GM12878 (cell line): ENCODE results near the gene SESN1. TPM values are rescaled to one million over a fixed set of nuclear protein-coding genes. Genes with fewer than 3 reads are reported as not detected.

Experiments used
- ATAC-seq: fragments of 200-7000 bp; cut with Tn5 transposase; 3 replicates; pipeline ENCODE4 v1.9.1; 2020; ENCODE audit warnings: mild to moderate bottlenecking, moderate library complexity
- BruUV-seq: library from RNA; stranded (reverse); fragments of 400-500 nt; replicated peaks from 2 replicates; lab custom pipeline; 2021; lab: Mats Ljungman, UMichigan
- CTCF ChIA-PET: fragments of 300-600 bp; sonication (Branson Sonifier 250); formaldehyde crosslinking; extraction: SDS; loops from one replicate; lab custom pipeline; 2021; ENCODE audit warnings: inconsistent platforms; lab: Yijun Ruan, JAX
- POLR2A ChIA-PET: fragments of 350-600 bp; formaldehyde crosslinking; extraction: SDS; loops from one replicate; lab custom pipeline; 2021; ENCODE audit warnings: inconsistent platforms; lab: Charles Lee
- RAD21 ChIA-PET: fragments of 300-600 bp; sonication (Branson Sonifier 250); formaldehyde crosslinking; loops from one replicate; lab custom pipeline; 2023; ENCODE audit warnings: antibody characterized with exemption; ENCODE audit not compliant: unreplicated experiment; lab: Charles Lee
- SMC1A ChIA-PET: fragments of 300-600 bp; sonication (Branson Sonifier 250); formaldehyde crosslinking; loops from one replicate; lab custom pipeline; 2023; ENCODE audit not compliant: unreplicated experiment, uncharacterized antibody; lab: Charles Lee
- DNase-seq: peaks from one replicate; pipeline ENCODE4 v3.0.0-alpha.2; 2011; ENCODE audit warnings: low read depth, low spot score
- FAIRE-seq: peaks from 3 replicates; lab custom pipeline; 2011; peaks lifted over from hg19 to GRCh38; lab: Jason Lieb, UNC
- H2AFZ ChIP-seq: 2 replicates; pipeline ENCODE4 v1.6.0; 2011; ENCODE audit warnings: low read depth, low read length, control low read depth; ENCODE audit not compliant: control insufficient read depth
- H3K27ac ChIP-seq: 2 replicates; pipeline ENCODE4 v1.5.1; 2011; ENCODE audit warnings: control low read depth; ENCODE audit not compliant: control insufficient read depth, insufficient read depth
- H3K27me3 ChIP-seq, 2 experiments: replicated peaks in 1 of 2; 2 replicates each; pipeline versions ENCODE4 v1.6.0 to v1.6.1; 2011; ENCODE audit warnings: low read length in 1 of 2; ENCODE audit not compliant: control insufficient read depth in 2 of 2, insufficient read depth in 2 of 2
- H3K36me3 ChIP-seq, 2 experiments: 2 replicates each; pipeline ENCODE4 v1.5.1; 2011; ENCODE audit warnings: low read length in 1 of 2; ENCODE audit not compliant: control insufficient read depth in 2 of 2, insufficient read depth in 2 of 2
- H3K4me1 ChIP-seq: 2 replicates; pipeline ENCODE4 v1.6.1; 2011; ENCODE audit warnings: mild to moderate bottlenecking, low read length, moderate library complexity, mixed read lengths; ENCODE audit not compliant: control insufficient read depth, insufficient read depth
- H3K4me2 ChIP-seq: 2 replicates; pipeline ENCODE4 v1.6.0; 2011; ENCODE audit warnings: control low read depth; ENCODE audit not compliant: control insufficient read depth, insufficient read depth
- H3K4me3 ChIP-seq: fragments of 200-600 bp; sonication (generic); 2 replicates; pipeline ENCODE4 v1.5.1; 2016
- H3K79me2 ChIP-seq: 2 replicates; pipeline ENCODE4 v1.6.0; 2011; ENCODE audit warnings: low read length; ENCODE audit not compliant: control insufficient read depth, insufficient read depth
- H3K9ac ChIP-seq: 2 replicates; pipeline ENCODE4 v1.8.0; 2011; ENCODE audit warnings: low read length, control low read depth, mixed read lengths; ENCODE audit not compliant: control insufficient read depth, insufficient read depth
- H3K9me3 ChIP-seq: replicated peaks from 3 replicates; pipeline ENCODE4 v1.5.1; 2011; ENCODE audit warnings: mild to moderate bottlenecking, low read length; ENCODE audit not compliant: control insufficient read depth, insufficient read depth
- H4K20me1 ChIP-seq: 2 replicates; pipeline ENCODE4 v1.6.0; 2011; ENCODE audit not compliant: control insufficient read depth, insufficient read depth
- BCL3 ChIP-seq: IDR thresholded peaks from 2 replicates; pipeline ENCODE4 v1.6.1; 2011; ENCODE audit warnings: borderline replicate concordance, low read depth, mild to moderate bottlenecking, moderate library complexity, low read length; ENCODE audit not compliant: insufficient read depth, poor library complexity, severe bottlenecking
- BCLAF1 ChIP-seq: fragments of 450-650 bp; IDR thresholded peaks from 2 replicates; pipeline ENCODE4 v1.6.1; 2017; ENCODE audit warnings: antibody characterized with exemption, mild to moderate bottlenecking, moderate library complexity
- GATAD2B ChIP-seq: fragments of 450-650 bp; conservative IDR thresholded peaks from 2 replicates; pipeline ENCODE4 v1.6.1; 2017; ENCODE audit warnings: low read depth, mild to moderate bottlenecking, moderate library complexity
- MEF2A ChIP-seq: IDR thresholded peaks from 2 replicates; pipeline ENCODE4 v1.6.1; 2011; ENCODE audit warnings: low read depth, mild to moderate bottlenecking, low read length, moderate library complexity; ENCODE audit not compliant: insufficient read depth
- MYB ChIP-seq: fragments of 150-350 bp; IDR thresholded peaks from 2 replicates; pipeline ENCODE4 v1.6.1; 2014; ENCODE audit warnings: mild to moderate bottlenecking, low read depth, low read length, borderline replicate concordance
- RBBP5 ChIP-seq: fragments of 200-600 bp; sonication (generic); conservative IDR thresholded peaks from 2 replicates; pipeline ENCODE4 v1.6.1; 2016
- USF2 ChIP-seq: IDR thresholded peaks from 2 replicates; pipeline ENCODE4 v1.6.1; 2011; ENCODE audit warnings: low read depth, low read length, improper control_type of control experiment, borderline replicate concordance
- WGBS: methylation state at CpG from one replicate; pipeline ENCODE4 v1.1.6; 2016; ENCODE audit warnings: low lambda C conversion rate; ENCODE audit not compliant: insufficient replicate concordance, insufficient coverage; ENCODE audit errors: missing lambda C conversion rate; 5-methylcytosine and 5-hydroxymethylcytosine counted together
- in situ Hi-C: fragments of 300-500 bp; cut with MboI; formaldehyde crosslinking; loops from 9 replicates; pipeline ENCODE4 v1.14.3; 2018; ENCODE audit warnings: mixed read lengths
- intact Hi-C: fragments of 100-400 bp; cut with micrococcal nuclease; formaldehyde crosslinking; loops from one replicate; pipeline ENCODE4 v1.14.2; 2022; ENCODE audit not compliant: unreplicated experiment
- polyA plus RNA-seq, 11 experiments: library from polyadenylated mRNA; depleted of rRNA in 4 of 11; unstranded in 6 of 11; stranded (reverse) in 5 of 11; fragments of >200 nt; fragmentation: Nextera tagmentation in 4 of 11; fragmentation: Illumina TruSeq in 1 of 11; extraction: Ambion mirVana in 4 of 11; extraction: Trizol in 1 of 11; gene quantifications; 1 replicate in 1 of 11; 2 replicates in 10 of 11; pipeline versions ENCODE4 v1.2.1 to v1.2.3, GENCODE V29; 2011 to 2016; ENCODE audit warnings: inconsistent platforms in 2 of 11, missing spikeins in 2 of 11, low read depth in 1 of 11
- total RNA-seq, 4 experiments: library from RNA; depleted of rRNA in 3 of 4; stranded (reverse); fragments of >200 nt in 3 of 4; fragmentation: Illumina TruSeq in 1 of 4; extraction: Trizol in 1 of 4; gene quantifications; 2 replicates each; pipeline versions ENCODE4 v1.2.1 to v1.2.3, GENCODE V29; 2013 to 2021
- TF ChIP-seq, protein P1 (sequence below): IDR thresholded peaks from 2 replicates; pipeline ENCODE4 v1.6.1; 2012; ENCODE audit warnings: low read depth, low read length, improper control_type of control experiment

The SESN1 gene
- total and polyA plus RNA-seq, 10 of the 15 experiments (the other 5 are each of a cell fraction or from before 2014, with no cell fraction given): 1.3 to 13.0 (median 3.3) TPM

DNA sequence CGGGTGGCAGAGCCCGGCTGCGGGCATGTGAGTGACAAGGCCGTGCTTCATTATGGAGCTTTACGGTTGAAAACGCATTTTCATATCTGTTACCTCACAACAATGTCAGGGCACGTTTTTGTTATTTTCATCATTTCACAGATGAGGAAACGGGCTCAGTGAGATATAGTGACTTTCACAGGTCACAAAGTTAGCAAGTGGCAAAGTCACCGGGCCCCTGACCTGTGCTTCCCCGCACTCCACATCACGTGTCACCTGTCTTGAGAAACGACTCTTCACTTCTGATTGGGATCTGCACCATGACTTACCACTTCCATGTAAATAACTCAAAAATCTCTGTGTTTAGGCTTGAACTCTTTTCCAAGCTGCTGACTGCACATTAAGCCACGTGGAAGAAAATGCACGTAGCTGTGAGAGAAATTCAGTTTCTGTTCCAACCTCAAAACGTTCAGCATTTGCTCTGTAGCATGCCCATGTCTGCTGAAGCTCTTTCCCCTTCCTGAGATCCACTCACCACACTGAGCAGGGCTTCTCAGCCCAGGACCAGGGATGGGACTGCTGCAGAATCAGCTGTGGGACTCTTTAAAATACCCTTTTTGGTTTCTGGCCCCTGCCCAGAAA lies 139.2 kb downstream of the SESN1 start:
- ChIA-PET SMC1A (interaction anchor here (1.4 kb wide), 1 partner anchor 24 kb away, joined by 3 read pairs; no protein-coding TSS in a partner anchor), POLR2A (no interaction called here), RAD21 (no interaction called here), CTCF (interaction anchor here (1.2 kb wide), 1 partner anchor 116 kb away, joined by 3 read pairs; no protein-coding TSS in a partner anchor)
- Histone ChIP-seq H4K20me1 (no peaks in the 10 kb centered on the region), H3K4me2 (no peak overlapping the region), H3K36me3 (no peaks in the 10 kb centered on the region), H3K9ac (no peak overlapping the region), H3K79me2 (no peaks in the 10 kb centered on the region), H3K4me3 (no peak overlapping the region), H3K27ac (no peak overlapping the region), H3K9me3 (no peaks in the 10 kb centered on the region), H3K27me3 (peaks cover 2 to 3% of the 10 kb centered on the region in 2 experiments; a peak in 2 of 4 replicates), H2AFZ (no peak overlapping the region), H3K4me1 (no peaks in the 10 kb centered on the region)
- WGBS: 49% methylated on average over 15 of the region's 15 CpGs
- DNase-seq (no peak), FAIRE-seq (no peak), ATAC-seq (no peak)
- in situ Hi-C loops: no loop called here
- no peak for TF ChIP-seq BCL3
- no peak for TF ChIP-seq MYB
- intact Hi-C loops: no loop called here
- BruUV-seq: no TSS peak

- FAIRE-seq (no peak), ATAC-seq (no peak), DNase-seq (no peak)
- CTCF ChIA-PET: interaction anchor here (1.5 kb wide), 1 partner anchor 36 kb away, joined by 5 read pairs; no protein-coding TSS in a partner anchor
- no peak overlapping the region for H3K4me3 ChIP-seq
- H3K36me3 ChIP-seq: no peaks in the 10 kb centered on the region
- H3K9me3 ChIP-seq: no peaks in the 10 kb centered on the region
- H3K9ac ChIP-seq: no peak overlapping the region
- no peaks in the 10 kb centered on the region for H3K4me1 ChIP-seq
- no peak overlapping the region for H3K4me2 ChIP-seq
- peaks cover 2 to 7% of the 10 kb centered on the region in 2 experiments; a peak in 3 of 4 replicates for H3K27me3 ChIP-seq
- in situ Hi-C loops: no loop called here
- no peaks in the 10 kb centered on the region for H4K20me1 ChIP-seq
- BruUV-seq: no TSS peak
- H3K27ac ChIP-seq: no peak overlapping the region
- SMC1A ChIA-PET: interaction anchor here (1.4 kb wide), 1 partner anchor 22 kb away, joined by 3 read pairs; no protein-coding TSS in a partner anchor
- POLR2A ChIA-PET: no interaction called here
- no peaks in the 10 kb centered on the region for H3K79me2 ChIP-seq
- RAD21 ChIA-PET: no interaction called here
- intact Hi-C loops: no loop called here
- no peak overlapping the region for H2AFZ ChIP-seq
- TF ChIP-seq RBBP5 (no peak), GATAD2B (no peak), MEF2A (no peak), BCLAF1 (no peak), USF2 (no peak)
- TF ChIP-seq, protein P1, sequence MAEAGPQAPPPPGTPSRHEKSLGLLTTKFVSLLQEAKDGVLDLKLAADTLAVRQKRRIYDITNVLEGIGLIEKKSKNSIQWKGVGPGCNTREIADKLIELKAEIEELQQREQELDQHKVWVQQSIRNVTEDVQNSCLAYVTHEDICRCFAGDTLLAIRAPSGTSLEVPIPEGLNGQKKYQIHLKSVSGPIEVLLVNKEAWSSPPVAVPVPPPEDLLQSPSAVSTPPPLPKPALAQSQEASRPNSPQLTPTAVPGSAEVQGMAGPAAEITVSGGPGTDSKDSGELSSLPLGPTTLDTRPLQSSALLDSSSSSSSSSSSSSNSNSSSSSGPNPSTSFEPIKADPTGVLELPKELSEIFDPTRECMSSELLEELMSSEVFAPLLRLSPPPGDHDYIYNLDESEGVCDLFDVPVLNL: no peak
Measured at GRCh38 chr6:108953681-108954080, 141.0 kb downstream of the SESN1 start.
